A673 (cell line): ENCODE data around the gene SLC48A1.

Experiments
- EZH2 ChIP-seq: fragments of 200-600 bp; sonication (generic); IDR thresholded peaks from 2 replicates; pipeline ENCODE4 v1.6.1; 2017; ENCODE audit warnings: borderline replicate concordance, low read depth, mild to moderate bottlenecking, mixed read lengths, antibody characterized with exemption, low read length; ENCODE audit not compliant: poor library complexity, severe bottlenecking
- TF ChIP-seq, protein P1 (sequence below): fragments of 300-800, 200-600 bp; sonication (generic); conservative IDR thresholded peaks from 2 replicates; pipeline ENCODE4 v1.5.1; 2017; ENCODE audit warnings: low read depth, mild to moderate bottlenecking, antibody characterized with exemption, low read length, moderate library complexity, mixed read lengths

DNA sequence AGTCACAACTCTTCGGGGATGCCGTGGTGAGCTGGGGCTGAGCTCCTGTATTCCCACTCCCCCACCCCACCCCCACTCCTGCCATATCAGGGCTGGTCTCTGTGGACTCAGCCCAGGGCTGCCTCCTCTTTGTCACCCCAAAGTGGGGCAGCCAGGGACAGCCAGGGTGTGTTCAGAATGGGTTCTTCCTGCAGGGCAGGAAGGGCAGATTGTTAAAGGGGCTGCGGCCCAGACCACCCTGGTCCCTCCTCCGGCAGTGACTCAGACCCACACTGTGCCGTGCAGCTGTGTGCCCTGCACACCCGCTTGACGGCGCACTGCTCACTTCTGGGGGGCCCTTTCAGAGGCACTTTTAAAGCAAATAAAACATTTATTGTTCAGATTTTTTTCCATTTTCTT lies 9.3 kb downstream of the SLC48A1 start:
- TF ChIP-seq EZH2 = no peak
- TF ChIP-seq, protein P1, sequence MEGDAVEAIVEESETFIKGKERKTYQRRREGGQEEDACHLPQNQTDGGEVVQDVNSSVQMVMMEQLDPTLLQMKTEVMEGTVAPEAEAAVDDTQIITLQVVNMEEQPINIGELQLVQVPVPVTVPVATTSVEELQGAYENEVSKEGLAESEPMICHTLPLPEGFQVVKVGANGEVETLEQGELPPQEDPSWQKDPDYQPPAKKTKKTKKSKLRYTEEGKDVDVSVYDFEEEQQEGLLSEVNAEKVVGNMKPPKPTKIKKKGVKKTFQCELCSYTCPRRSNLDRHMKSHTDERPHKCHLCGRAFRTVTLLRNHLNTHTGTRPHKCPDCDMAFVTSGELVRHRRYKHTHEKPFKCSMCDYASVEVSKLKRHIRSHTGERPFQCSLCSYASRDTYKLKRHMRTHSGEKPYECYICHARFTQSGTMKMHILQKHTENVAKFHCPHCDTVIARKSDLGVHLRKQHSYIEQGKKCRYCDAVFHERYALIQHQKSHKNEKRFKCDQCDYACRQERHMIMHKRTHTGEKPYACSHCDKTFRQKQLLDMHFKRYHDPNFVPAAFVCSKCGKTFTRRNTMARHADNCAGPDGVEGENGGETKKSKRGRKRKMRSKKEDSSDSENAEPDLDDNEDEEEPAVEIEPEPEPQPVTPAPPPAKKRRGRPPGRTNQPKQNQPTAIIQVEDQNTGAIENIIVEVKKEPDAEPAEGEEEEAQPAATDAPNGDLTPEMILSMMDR = no peak
